Endodermal cell (in vitro differentiated cells): ENCODE results near the gene GABRR1. TPM values are rescaled to one million over a fixed set of nuclear protein-coding genes. Genes with fewer than 3 reads are reported as not detected.

ENCODE experiments used
- DNase-seq: peaks from one replicate; pipeline ENCODE4 v3.0.0-alpha.2; 2017
- H3K27ac ChIP-seq: 2 replicates; pipeline ENCODE4 v1.5.1; 2013; ENCODE audit warnings: mild to moderate bottlenecking, low read depth, low read length, moderate library complexity
- H3K27me3 ChIP-seq: 2 replicates; pipeline ENCODE4 v1.6.1; 2013; ENCODE audit warnings: mild to moderate bottlenecking, low read length, moderate library complexity; ENCODE audit not compliant: insufficient read depth, control insufficient read depth, poor library complexity, severe bottlenecking
- H3K36me3 ChIP-seq: 2 replicates; pipeline ENCODE4 v1.7.0; 2013; ENCODE audit warnings: mild to moderate bottlenecking, low read length, moderate library complexity; ENCODE audit not compliant: control insufficient read depth, insufficient read depth
- H3K4me1 ChIP-seq: one replicate; pipeline ENCODE4 v1.7.0; 2013; ENCODE audit warnings: low read length; ENCODE audit not compliant: control insufficient read depth, insufficient read depth
- H3K4me3 ChIP-seq: 2 replicates; pipeline ENCODE4 v1.5.1; 2013; ENCODE audit warnings: mild to moderate bottlenecking, low read length, moderate library complexity
- H3K9ac ChIP-seq: 2 replicates; pipeline ENCODE4 v1.6.1; 2013; ENCODE audit warnings: mild to moderate bottlenecking, low read length, moderate library complexity; ENCODE audit not compliant: poor library complexity, severe bottlenecking; ENCODE audit errors: extremely low read depth
- H3K9me3 ChIP-seq: 2 replicates; pipeline ENCODE4 v1.6.1; 2013; ENCODE audit warnings: mild to moderate bottlenecking, low read length, moderate library complexity; ENCODE audit not compliant: control insufficient read depth
- H3K27ac Mint-ChIP-seq: 2 replicates; pipeline ENCODE4 v1.8.0; 2020; ENCODE audit warnings: mixed read lengths
- H3K27me3 Mint-ChIP-seq: 2 replicates; pipeline ENCODE4 v1.8.0; 2021; ENCODE audit warnings: mild to moderate bottlenecking, mixed read lengths; ENCODE audit not compliant: insufficient read depth
- H3K36me3 Mint-ChIP-seq: 2 replicates; pipeline ENCODE4 v1.8.0; 2020; ENCODE audit warnings: low read depth, mixed read lengths
- H3K4me1 Mint-ChIP-seq: 2 replicates; pipeline ENCODE4 v1.8.0; 2020; ENCODE audit warnings: mixed read lengths
- H3K4me3 Mint-ChIP-seq: 2 replicates; pipeline ENCODE4 v1.8.0; 2020; ENCODE audit warnings: mild to moderate bottlenecking, moderate library complexity, mixed read lengths
- H3K9me3 Mint-ChIP-seq: 2 replicates; pipeline ENCODE4 v1.8.0; 2020; ENCODE audit warnings: mild to moderate bottlenecking, mixed read lengths
- CTCF ChIP-seq: fragments of 200-600 bp; sonication (generic); conservative IDR thresholded peaks from 2 replicates; pipeline ENCODE4 v1.5.0; 2021; ENCODE audit warnings: antibody characterized with exemption, mild to moderate bottlenecking
- WGBS, 2 experiments: methylation state at CpG; one replicate each; pipeline versions ENCODE4 v1.1.5 to v1.1.7; 2013; ENCODE audit warnings: missing lambda C conversion rate in 2 of 2, mixed read lengths in 1 of 2; ENCODE audit not compliant: insufficient coverage in 1 of 2, insufficient read length in 1 of 2; 5-methylcytosine and 5-hydroxymethylcytosine counted together
- total RNA-seq, 2 donors: library from RNA; stranded (reverse); fragmentation: NEBNext Ultra II Directional in 1 of 2; extraction: Animal tissue kit (Norgen Biotek cat#: 25700) in 1 of 2; gene quantifications; 2 replicates in 1 of 2; 3 replicates in 1 of 2; pipeline ENCODE4 v1.2.1, GENCODE V29; 2021

Gene GABRR1
- total RNA-seq, 2 donors from 2014 or later: 0.46 TPM; not detected in 1

- Mint-ChIP-seq H3K36me3 (no peaks in the 10 kb centered on the region), H3K27ac (no peak overlapping the region), H3K9me3 (peaks cover 19% of the 10 kb centered on the region), H3K4me3 (no peak overlapping the region), H3K4me1 (no peaks in the 10 kb centered on the region), H3K27me3 (peaks cover 94% of the 10 kb centered on the region)
- Histone ChIP-seq H3K4me1 (no peaks in the 10 kb centered on the region), H3K27ac (no peak overlapping the region), H3K9me3 (no peaks in the 10 kb centered on the region), H3K27me3 (peaks cover 10% of the 10 kb centered on the region), H3K36me3 (no peaks in the 10 kb centered on the region), H3K4me3 (no peak overlapping the region), H3K9ac (no peak overlapping the region)
- WGBS, 2 experiments: 75 to 86% methylated on average over 2 of the region's 2 CpGs
- TF ChIP-seq CTCF: no peak
- DNase-seq: no peak
Measured at GRCh38 chr6:89138173-89138572, 79.0 kb downstream of the GABRR1 start.

- Mint-ChIP-seq H3K27ac (no peak overlapping the region), H3K27me3 (peaks cover 94% of the 10 kb centered on the region), H3K4me3 (no peak overlapping the region), H3K4me1 (no peaks in the 10 kb centered on the region), H3K36me3 (peaks cover 2% of the 10 kb centered on the region), H3K9me3 (peaks cover 24% of the 10 kb centered on the region)
- Histone ChIP-seq H3K36me3 (no peaks in the 10 kb centered on the region), H3K4me1 (no peaks in the 10 kb centered on the region), H3K27me3 (peaks cover 8% of the 10 kb centered on the region), H3K9ac (no peak overlapping the region), H3K4me3 (no peak overlapping the region), H3K9me3 (no peaks in the 10 kb centered on the region), H3K27ac (no peak overlapping the region)
- no peak for TF ChIP-seq CTCF
- WGBS, 2 experiments: 51 to 65% methylated on average over 2 to 3 of the region's 3 CpGs
- DNase-seq: no peak
Measured at GRCh38 chr6:89134723-89135122, 82.4 kb downstream of the GABRR1 start.

GRCh38 chr6:89133981-89134380 lies 83.2 kb downstream of the GABRR1 start:
- TF ChIP-seq CTCF: no peak

More at GRCh38 chr6:89133981-89134380, 83.2 kb downstream of the GABRR1 start:
- Histone ChIP-seq H3K4me3 (no peak overlapping the region), H3K36me3 (no peaks in the 10 kb centered on the region), H3K27ac (no peak overlapping the region), H3K4me1 (no peaks in the 10 kb centered on the region), H3K9me3 (peaks cover 2% of the 10 kb centered on the region), H3K27me3 (peaks cover 8% of the 10 kb centered on the region), H3K9ac (no peak overlapping the region)
- Mint-ChIP-seq H3K9me3 (peaks cover 26% of the 10 kb centered on the region), H3K4me3 (no peak overlapping the region), H3K36me3 (peaks cover 2% of the 10 kb centered on the region), H3K27ac (no peak overlapping the region), H3K27me3 (peaks cover 91% of the 10 kb centered on the region), H3K4me1 (no peaks in the 10 kb centered on the region)
- peak; percentile 57 for DNase-seq
- WGBS, 2 experiments: 64 to 66% methylated on average over 5 to 9 of the region's 9 CpGs
